GM19372 (cell line): Measurements from ENCODE around the gene CRACDL.
"Not testable (repeated sequence)": the region's sequence is repeated elsewhere in the genome, so short reads cannot be mapped to it uniquely, and the experiment has no call there.

ENCODE experiments used
- ATAC-seq: cut with Tn5 transposase; IDR thresholded peaks from one replicate; pipeline ENCODE4 v1.9.1; 2021; ENCODE audit warnings: mild to moderate bottlenecking, low read depth, moderate library complexity; ENCODE audit not compliant: unreplicated experiment

The CRACDL gene

DNA sequence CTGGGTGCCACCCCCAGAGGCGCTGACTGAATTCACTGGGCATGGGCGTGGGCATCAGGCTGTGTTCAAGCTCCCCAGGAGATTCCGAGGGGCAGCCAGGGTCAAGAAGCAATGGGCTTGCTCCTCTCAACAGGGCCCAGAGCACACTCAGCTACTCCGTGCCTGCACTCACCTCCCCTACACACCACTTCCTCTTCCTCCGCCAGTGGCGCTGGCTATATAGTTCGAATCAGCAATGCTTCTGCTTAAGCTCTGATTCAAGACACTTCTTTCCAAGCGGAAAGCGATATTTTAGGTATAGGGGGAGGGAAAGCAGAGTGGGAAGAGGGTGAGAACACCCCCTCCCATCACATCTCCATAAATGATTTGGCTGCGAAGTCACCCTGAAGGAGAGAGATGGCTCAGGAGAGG is 42.1 kb downstream of the CRACDL start:
- no peak for ATAC-seq

DNA sequence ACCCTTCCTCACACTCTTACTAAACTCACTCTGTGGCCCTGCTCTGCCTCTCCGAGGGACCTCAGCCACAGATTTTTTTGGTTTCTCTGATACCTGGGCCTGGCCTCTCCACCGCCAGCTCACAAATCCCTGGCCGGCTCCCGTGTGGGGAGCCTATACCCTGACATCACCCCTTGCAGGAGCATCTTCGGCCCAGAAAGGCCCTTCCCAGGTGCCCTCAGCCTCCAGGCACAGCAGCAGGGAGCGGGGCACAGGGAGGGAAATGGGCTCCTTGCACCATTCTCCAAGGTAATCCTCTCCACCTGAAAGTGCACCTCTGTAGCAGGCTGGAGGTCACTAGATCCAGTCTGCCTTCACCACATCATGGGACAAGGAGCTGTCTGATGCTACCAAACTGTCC is 43.2 kb downstream of the CRACDL start:
- ATAC-seq: no peak

DNA sequence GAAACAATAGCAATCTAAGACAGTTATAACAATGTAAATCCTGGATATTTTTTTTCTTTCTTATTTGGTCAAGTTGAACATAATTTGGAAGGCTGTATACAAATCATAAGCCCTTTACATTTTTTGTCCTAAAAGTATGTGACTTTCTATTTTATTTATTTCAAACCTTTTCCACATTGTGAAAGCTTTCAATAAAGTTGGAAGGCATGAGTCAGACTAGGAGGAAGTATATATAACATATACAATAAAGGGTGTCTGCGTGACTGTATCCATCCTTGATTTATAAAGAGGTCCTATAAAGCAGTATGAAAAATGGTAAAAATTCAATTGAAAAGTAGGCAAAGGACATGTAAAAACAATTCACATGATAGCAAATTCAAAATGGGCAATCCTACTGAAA is 44.4 kb downstream of the CRACDL start:
- ATAC-seq: no peak

DNA sequence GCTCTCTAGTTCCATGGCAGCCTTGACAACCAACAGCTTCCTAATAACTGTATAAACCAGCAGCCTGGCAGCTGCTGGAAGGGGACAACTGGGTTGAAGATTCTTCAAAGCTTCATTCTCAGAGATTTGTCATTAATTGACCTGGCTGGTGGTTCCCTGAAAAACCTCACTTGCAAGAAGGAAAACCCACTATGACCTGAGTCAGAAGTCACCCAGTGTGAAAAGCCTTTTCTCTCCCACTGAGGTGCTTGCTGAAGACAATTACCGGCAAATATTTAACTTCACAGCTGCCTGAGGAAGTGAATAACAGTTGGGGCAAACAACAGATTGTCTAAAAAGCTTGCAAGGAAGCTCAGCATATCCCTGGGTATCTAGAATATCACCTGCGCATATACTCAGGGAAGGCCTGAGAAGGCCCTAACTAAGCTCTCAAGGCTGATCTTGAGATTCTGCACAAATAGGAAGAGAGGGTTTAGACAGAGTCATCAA is 49.9 kb downstream of the CRACDL start:
- ATAC-seq: no peak

- ATAC-seq: no peak
Measured at GRCh38 chr2:98884658-98885057, 51.4 kb downstream of the CRACDL start.

DNA sequence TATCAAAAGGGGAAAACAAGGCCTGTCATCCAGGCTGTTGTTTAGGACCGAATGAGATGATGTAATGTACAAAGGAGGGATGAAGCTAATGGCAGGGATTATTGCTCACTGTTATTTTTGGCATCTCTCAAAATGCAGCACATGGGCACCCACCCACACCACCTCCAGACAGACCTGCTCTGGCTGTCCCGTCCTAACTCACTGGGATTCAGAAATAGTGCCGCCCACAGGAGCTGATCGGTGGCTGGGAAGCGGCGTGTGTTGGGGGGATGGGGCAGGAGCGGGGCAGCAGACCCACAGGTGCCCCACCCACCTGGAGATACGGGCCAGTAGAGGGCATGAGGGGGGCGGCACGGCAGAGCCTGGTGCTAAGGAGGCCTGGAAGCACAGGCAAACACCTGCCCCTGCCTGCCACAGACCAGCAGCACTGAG is 52.2 kb downstream of the CRACDL start:
- no peak for ATAC-seq

GRCh38 chr2:98882971-98883779 is 52.9 kb downstream of the CRACDL start:
- ATAC-seq: no peak

DNA sequence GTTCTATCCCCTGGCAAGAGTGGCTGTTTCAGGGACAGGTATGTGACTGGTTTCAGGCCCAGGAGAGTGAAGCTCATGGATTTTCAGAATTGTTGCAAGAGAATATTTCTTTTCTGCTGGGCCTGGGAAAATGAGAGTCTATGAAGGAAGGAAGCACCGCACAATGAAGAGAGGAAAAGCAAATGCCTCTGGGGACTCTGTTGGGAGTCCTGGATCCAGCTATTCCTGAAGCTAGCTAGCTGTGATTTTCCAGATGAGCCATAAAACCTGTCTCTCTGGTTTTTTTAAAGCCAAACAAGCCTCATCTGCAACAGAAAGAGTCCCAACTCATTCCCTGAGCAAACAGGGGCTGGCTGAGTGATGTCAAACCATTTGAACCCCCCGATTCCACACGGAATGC is 53.7 kb downstream of the CRACDL start:
- ATAC-seq: no peak

- ATAC-seq: no peak
Measured at GRCh38 chr2:98881153-98881650, 54.8 kb downstream of the CRACDL start.

DNA sequence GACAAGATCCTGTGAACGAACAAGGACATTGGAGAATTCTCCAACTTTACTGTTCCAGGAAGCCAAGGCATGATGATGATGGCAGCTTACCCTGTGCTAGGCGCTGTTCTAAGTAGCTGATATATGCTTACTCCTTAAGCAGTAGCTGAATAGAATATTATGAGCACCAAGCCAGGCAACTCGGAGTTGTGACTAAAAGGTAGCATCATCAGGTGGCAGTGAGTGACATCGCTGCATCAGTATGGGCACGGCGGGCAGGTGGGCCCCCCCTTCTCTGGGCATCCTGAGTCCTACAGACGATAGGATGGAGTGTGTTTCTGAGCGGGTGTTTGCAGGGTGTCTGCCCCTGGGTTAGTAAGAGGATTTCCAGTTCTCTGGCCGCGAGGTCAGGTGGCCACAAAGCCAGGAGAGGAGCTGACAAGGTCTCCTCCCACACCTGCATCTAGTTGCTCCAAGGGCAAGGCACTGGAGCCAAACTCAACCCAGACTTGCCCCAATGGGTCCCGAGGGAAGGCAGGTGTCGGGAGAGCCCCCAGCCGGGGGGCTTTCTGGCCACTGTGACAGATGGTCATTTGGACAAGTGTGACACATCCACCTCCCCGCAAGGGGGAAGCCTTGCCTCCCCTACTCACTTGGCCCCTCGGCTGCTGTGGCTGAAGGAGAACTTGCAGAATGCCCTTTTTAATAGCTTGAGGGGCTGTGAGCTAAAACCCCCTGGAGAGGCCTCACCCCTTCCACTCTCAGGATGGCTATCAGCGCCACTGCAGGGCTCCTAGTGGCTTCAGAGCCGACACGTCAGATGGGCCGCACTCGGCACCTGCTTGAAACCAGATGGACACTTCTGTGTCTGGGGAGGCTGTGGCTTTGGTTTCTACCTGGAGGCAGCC is 55.5 kb downstream of the CRACDL start:
- no peak for ATAC-seq

DNA sequence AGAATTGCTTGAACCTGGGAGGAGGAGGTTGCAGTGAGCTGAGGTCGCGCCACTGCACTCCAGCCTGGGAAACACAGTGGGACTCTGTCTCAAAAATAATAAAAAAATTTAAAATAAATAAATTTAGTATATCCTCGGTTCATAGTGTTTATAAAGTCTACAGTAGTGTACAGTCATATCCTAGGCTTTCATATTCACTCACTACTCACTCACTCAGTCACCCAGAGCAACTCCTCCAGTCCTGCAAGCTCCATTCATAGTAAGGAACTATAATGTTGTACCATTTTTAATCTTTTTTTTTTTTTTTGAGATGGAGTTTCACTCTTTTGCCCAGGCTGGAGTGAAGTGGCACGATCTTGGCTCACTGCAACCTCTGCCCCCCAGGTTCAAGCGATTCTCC is 58.4 kb downstream of the CRACDL start:
- ATAC-seq: not testable (repeated sequence)

GRCh38 chr2:98876741-98877140 is 59.3 kb downstream of the CRACDL start:
- ATAC-seq: no peak

DNA sequence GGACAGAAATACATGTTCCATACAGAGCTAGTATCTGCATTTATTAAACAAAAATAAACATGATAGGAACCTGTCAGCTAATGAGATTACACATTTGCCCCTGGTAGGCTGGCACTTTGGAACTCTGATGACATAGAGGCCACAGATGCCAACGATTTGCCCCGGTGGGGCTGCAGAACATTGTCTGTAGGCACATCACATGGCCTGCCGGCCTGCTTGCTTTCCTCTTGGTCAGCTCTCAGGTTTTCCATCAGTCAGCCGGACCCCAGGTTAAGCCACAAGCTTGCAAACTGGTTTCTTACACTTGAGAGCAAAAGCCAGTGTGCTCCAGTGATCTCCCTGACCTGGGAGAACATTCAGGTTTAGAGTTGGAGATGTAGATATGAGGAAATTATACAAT is 60.3 kb downstream of the CRACDL start:
- ATAC-seq: no peak

DNA sequence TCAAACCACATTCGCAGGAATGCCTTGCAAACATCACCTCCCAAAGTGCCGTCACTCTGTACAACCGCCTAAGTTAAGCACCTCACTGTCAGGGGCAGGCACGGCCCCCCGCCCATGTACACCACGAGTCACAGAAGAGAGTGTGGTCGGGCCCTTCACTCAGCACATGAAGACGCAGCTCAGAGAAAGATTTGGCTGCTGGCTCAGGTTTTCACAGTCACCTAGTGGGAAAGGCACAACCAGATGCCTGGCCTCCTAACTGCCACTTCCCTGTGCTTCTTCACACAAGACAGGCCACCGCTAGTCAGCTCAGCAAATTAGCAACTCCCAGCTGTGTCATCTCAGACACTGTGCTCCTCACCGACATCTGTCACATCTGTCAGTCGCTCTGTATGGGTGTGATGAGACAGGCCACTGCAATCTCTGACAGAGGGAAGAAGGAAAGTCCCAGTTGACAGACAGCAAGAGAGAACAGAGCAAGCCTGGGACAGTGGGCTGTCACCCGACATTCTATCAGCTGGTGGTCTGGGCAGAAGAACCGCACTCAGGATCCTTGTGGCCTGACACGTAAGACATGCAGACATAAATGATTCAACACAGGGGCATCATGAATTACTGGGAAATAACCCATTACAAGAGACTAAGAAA is 60.8 kb downstream of the CRACDL start:
- no peak for ATAC-seq

GRCh38 chr2:98874186-98874689 is 61.8 kb downstream of the CRACDL start:
- ATAC-seq: no peak

GRCh38 chr2:98872526-98872925 is 63.5 kb downstream of the CRACDL start:
- ATAC-seq: no peak

DNA sequence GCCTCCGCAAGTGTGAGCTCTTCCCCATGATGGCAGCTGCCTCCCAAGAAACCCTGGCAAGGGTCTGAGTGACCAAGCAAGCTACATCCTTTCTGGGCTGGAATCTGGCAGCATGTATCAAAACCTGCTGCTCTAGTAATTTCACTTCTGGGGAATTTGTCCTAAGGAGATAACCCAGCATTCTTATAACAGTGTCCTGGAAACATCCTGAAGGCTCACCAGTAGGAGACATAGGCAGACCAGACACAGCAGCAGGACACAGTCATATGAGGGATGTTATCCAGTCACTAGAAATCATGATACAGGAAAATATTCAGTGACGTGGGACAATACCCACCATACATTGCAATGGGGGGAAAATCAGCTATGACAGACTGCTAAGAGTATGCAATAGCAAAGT is 64.5 kb downstream of the CRACDL start:
- no peak for ATAC-seq

GRCh38 chr2:98870516-98871158 is 65.4 kb downstream of the CRACDL start:
- no peak for ATAC-seq

GRCh38 chr2:98869870-98870269 is 66.2 kb downstream of the CRACDL start:
- no peak for ATAC-seq

GRCh38 chr2:98869272-98869641 is 66.8 kb downstream of the CRACDL start:
- no peak for ATAC-seq
